CD1c-positive myeloid dendritic cell (primary cell): ENCODE measurements around the gene PTPRCAP.

Experiments used
- DNase-seq: peaks from one replicate; pipeline ENCODE4 v3.0.0-alpha.2; 2016; ENCODE audit errors: extremely low spot score

Gene PTPRCAP

GRCh38 chr11:67465189-67465510 is 27.7 kb upstream of the PTPRCAP start:
- DNase-seq = no peak

- peak; percentile 90 for DNase-seq
These were observed 27.1 kb upstream of the PTPRCAP start for GRCh38 chr11:67464411-67465188.

- DNase-seq = peak; percentile 90
These were observed 26.4 kb upstream of the PTPRCAP start for GRCh38 chr11:67463680-67464410.

DNA sequence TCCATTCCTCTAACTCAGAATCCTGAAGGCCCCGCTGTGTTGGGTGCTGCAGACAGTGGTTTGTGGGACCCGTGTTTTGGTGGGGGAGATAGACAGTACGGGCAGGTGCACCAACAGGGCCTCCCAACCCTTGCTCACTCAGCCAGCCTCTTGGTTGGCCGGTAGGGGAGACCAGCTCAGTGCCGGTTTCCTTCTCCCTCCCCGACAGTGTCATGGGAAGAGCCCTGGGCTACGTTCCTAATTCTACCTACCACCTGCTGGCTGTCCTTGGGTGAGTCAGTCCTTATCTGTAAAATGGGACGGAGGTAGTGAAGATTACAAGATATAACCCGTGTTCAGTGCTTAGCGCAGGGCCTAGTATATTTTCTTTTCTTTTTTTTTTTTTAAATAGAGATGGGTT is 25.7 kb upstream of the PTPRCAP start:
- no peak for DNase-seq

DNA sequence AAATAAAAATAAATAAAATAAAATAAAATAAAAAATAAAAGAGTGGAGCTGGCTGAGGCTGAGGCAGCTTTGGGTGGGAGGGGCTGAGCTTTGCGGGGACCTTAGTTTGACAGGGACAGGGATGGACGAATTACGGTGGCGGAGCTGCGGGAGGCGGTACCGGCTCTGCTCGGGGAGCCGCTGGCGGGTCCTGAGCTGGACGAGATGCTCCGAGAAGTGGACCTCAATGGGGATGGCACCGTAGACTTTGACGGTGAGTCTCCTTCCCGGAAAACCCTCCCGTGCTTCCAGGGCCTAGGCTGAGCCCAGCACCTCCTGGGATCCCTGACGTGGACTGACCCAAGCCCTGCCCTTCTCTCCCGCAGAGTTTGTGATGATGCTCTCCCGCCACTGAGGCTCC is 20.8 kb upstream of the PTPRCAP start:
- DNase-seq = no peak

DNA sequence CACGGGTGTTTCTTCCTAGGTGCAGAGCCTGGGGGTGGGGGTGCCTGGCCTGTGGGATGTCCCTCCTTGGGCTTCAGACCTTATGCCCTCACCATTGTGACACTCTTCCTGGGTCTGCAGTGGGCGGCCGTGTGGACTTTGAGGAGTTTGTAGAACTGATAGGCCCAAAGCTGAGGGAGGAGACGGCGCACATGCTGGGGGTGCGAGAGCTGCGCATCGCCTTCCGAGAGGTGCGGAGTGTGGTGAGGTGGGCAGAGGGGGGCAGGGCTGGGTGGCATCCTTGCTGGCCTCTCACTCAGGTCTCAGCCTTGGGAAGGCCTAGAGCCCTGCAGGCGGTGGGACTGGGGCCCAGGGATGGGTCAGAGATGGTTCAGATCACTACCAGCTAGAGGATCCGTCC is 20.0 kb upstream of the PTPRCAP start:
- no peak for DNase-seq

- DNase-seq = no peak
These were observed 18.7 kb upstream of the PTPRCAP start for GRCh38 chr11:67456068-67456705.

DNA sequence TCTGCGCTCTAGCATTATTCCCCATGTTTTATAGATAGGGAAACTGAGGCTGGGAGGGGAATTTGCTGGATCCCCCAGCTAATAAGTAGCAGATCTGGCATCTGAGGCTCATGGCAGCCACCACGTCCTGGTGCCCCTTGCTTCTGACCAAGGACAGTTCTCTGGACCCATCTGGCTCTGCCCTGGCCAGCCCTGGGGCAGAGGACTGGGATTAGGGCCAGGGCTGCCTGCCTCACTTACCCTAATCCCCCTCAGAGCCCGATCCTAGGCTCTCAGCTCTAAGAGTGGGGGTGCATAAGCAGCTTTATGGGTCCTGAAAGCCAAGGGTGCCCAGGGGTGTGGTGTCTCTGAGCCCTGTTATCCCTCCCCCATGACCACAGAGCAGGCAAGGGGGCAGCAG is 17.6 kb upstream of the PTPRCAP start, which contains the start of gene CABP4:
Gene CABP4 (plus strand): TSS at position 301 of the 400 bp plus-strand sequence. CDS start 70 bp downstream, at position 371.
- no peak for DNase-seq

GRCh38 chr11:67453816-67454732 is 16.6 kb upstream of the PTPRCAP start:
- DNase-seq = no peak

DNA sequence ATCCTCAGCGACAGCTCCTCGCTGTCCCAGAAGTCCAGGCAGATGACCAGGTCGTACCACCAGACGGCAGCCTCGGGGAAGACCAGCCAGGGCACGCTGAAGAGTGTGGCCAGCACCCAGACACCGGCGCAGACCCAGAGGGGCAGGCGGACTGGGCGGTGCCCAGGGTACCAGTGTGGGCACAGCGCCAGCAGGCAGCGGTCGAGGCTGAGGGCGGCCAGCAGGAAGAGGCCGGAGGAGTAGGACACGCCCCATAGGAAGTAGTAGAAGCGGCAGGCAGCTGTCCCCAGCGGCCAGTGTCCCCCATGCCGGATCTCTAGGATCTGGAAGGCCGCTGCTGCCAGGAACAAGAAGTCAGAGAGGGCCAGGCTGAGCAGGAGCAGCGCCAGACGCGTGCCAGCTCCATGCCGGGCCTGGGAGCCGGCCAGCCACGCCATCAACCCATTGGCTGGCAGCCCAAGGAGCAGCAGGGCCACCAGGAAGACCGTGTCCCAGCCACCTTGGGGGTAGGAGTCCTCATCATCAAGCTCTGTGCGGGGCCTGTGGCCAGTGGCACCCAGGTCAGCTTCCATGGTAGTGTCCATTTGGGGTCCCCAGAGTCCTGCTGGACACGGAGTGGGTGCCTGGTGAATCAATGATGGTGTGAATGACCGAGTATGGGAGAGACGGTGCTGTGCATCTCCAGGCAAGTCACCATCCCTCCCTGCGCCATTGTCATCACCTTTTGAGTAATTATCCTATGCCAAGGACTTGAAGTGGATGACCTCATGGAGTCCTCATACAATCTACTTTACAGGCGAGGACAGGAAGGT is 14.9 kb upstream of the PTPRCAP start, which contains the start of gene GPR152:
Gene GPR152 (minus strand): TSS at position 589 of the 812 bp plus-strand sequence. CDS start 5 bp downstream, at position 584.
- no peak for DNase-seq

DNA sequence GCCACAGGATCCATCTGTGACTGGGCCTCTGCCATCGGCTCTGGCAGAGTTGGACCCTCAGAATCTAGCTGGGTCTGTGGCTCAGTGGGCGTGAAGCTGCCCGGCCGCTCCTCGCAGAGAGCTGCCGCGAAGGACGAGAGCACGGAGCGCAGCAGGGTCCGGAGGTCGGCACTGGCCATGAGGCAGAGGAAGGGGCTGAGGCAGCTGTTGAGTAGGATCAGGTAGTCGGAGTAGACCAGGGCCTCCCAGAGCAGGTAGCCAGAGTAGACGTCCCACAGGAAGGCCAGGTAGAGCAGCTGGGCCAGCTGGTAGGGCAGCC is 14.1 kb upstream of the PTPRCAP start:
- DNase-seq = no peak

- DNase-seq = no peak
These were observed 13.5 kb upstream of the PTPRCAP start for GRCh38 chr11:67450796-67451657.

GRCh38 chr11:67449116-67449844 is 11.8 kb upstream of the PTPRCAP start:
- DNase-seq = peak; percentile 77

- no peak for DNase-seq
These were observed 10.7 kb upstream of the PTPRCAP start for GRCh38 chr11:67448220-67448609.

- no peak for DNase-seq
These were observed 8.0 kb upstream of the PTPRCAP start for GRCh38 chr11:67445515-67445914.

DNA sequence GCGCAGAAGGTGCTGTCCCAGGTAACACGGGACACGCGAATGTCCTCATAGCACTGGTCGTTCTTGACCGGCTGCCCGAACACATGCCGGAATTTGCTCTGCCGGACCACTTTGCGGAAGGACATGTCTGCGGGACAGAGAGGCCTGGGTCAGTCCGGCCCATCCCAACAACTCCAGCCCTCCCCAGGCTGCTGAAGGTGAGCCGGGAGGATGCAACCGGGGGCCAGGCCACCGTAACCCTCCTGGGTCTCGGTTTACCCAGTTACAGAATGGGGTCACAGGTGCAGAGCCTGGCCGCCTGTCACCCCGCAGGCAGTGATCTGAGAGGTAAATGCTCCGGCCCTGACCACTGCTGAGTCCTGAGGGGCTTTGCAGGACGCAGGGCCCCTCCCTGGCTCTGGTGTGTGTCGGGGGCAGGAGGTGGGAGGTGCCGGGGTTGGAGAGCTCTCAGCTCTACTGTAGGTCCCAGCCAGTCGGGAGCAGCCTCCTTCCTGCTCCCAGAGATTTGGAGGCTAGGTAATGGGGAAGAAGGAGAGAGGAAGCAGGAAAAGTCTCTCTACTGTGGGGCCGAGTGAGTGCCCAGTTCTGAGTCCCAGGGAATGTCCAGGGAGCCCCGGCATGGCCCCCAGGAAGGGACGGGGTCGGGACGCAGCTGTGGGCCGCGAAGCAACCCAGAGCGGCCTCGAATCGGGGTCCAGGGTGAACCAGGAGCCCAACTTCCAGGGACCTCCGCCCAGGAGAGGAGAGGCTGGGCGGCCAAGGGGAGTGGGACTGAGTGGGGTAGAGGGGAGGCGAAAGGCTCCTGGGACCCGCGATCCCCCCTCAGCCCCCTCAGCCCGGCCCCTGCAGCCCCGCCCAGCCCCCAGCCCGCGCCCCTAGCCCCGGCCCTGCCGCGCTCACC is 5.3 kb upstream of the PTPRCAP start:
- DNase-seq = no peak

DNA sequence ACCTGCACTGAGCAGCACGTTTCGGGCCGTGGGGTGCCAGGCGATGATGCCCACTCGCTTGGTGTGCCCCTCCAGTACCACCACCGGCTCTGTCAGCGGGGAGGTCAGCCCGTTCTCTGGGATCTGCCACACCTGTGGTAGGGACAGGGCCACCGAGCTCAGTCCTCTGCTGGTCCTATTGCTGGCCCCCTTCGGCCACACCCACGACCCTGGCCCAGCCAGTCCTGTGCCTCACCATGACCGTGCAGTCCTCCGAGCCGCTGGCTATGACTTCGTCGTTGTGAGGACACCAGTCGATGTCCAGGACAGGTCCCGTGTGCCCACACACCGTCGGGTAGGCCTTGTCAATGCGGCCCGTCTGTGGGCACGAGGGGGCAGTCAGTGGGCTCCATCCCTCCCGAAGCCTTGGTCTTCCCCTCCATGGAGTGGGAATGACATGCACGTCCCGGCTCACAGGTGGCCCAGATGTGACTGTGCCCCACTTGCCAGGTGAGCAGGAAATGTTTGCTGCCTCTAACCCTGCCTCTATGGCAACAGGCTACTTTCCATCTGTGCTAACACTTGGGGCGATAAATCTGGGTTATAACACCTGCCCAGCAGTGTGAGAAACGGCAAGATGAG is 4.4 kb upstream of the PTPRCAP start:
- DNase-seq = no peak

DNA sequence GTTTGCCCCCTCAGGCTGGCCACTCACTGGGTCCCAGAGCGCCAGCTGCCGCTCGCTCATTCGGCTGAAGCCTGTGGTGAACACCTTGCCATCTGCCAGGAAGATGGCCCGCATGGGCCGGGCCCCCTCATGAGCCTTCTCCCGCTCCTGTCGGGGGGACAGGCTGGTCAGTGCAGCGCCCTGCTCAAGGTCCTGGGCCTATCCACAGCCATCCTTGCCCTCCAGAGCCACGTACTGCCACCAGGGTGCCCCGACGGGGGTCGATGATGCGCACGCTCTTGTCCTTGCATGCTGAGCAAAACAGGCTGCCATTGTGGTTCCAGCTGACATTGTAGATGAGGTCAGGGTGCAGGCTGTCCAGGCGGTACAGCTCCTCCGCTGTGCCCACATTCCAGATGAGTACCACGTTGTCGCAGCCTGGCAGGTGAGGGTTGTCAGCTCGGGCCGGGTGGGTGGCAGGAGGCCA is 3.6 kb upstream of the PTPRCAP start:
- DNase-seq = no peak
